ENCODE measurements around the gene CYLC1. TPM values are rescaled to one million over a fixed set of nuclear protein-coding genes. Genes with fewer than 3 reads are reported as not detected.

Gene CYLC1, protein sequence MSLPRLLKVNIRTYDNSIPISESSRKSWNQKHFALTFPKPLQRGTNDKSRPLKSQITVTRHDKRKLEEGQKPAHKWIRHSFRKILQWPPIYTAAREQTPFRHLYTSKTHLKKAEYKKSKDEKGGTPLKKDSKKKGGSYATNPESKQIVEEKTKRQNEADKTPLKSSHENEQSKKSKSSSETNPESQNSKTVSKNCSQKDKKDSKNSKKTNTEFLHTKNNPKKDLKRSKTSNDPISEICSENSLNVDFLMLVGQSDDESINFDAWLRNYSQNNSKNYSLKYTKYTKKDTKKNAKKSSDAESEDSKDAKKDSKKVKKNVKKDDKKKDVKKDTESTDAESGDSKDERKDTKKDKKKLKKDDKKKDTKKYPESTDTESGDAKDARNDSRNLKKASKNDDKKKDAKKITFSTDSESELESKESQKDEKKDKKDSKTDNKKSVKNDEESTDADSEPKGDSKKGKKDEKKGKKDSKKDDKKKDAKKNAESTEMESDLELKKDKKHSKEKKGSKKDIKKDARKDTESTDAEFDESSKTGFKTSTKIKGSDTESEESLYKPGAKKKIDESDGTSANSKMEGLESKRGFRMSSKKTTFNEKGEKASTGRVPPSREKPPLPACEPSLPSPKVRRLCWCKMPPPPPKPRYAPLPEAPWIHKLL
- not detected in 2 replicates for total RNA-seq

DNA sequence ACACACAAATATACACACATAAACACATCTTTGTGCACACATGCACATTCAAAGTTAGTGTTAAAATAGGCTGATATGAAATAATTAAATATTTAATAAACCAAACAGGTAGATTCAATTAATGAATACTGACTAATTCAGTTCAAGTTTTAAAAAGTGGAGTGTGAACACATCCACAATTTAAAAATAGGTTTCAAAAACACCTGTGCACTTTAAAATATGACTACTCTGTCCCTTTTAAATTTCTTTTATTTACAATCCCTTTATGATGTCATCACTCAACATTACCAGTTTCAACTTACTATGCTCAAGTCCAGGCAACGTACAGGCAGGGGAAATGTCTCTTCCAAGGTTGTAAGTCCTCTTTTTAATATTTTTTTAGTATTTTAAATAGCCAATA is at the start of gene CYLC1:
Gene CYLC1, plus strand, starts transcription at position 301 of the 400 bp plus-strand sequence. Its CDS starts 37 bp downstream, at position 338.

